ENCODE results near the gene DNAJC16.

Gene DNAJC16

GRCh38 chr1:15541231-15541792 lies 14.7 kb downstream of the DNAJC16 start:
- no peak for DNase-seq

DNA sequence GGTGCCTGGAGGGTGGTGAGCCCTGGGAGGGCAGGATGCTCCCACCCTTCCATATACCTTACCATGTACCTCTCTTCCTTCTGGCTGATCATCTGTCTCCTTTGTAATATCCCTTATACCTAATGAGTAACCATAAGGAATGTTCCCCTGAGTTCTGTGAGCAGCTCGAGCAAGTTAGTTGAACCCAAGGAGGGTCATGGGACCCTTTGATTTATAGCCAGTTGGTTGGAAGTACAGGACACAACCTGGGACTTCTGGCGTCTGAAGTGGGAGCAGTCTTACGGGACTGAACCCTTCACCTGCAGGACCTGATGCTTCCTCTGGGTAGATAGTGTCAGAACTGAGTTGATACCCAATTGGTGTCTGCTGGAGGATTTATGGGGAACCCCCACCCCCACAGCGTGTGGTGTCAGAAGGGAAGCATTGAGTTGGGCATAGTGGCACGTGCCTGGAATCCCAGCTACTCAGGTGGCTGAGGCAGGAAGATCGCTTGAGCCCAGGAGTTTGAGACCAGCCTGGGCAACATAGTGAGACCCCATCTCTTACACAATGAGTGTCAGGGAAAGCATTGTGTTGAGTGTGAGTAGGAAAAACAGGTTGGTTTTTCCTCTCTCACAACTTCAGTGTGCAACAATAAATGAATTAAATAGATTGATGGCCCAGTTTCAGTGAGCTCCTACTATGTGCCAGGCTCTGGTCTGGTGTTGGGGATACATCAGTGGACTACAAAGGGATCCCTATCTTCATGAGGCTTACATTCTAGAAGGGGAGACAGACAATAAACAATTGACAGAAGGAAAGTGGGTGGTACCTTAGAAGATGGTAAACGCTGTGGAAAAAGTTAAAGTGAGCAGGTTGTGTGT lies 16.0 kb downstream of the DNAJC16 start:
- no peak for DNase-seq

DNA sequence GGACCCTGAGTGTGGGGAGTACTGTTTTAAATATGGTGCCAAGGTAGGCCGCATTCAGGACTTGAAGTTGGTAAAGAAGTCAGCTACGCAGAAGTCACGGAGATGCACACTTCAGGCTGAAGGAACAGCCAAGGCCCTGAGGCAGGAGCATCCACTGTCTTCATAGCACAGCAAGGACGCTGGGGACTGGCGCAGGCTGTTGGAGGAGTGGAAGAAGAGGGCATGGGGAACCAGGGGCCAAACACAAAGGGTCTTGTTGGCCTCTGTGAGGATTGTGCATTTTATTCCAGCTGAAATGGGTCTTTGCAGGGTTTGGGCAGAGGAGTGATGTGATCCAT lies 16.6 kb downstream of the DNAJC16 start:
- no peak for DNase-seq

DNA sequence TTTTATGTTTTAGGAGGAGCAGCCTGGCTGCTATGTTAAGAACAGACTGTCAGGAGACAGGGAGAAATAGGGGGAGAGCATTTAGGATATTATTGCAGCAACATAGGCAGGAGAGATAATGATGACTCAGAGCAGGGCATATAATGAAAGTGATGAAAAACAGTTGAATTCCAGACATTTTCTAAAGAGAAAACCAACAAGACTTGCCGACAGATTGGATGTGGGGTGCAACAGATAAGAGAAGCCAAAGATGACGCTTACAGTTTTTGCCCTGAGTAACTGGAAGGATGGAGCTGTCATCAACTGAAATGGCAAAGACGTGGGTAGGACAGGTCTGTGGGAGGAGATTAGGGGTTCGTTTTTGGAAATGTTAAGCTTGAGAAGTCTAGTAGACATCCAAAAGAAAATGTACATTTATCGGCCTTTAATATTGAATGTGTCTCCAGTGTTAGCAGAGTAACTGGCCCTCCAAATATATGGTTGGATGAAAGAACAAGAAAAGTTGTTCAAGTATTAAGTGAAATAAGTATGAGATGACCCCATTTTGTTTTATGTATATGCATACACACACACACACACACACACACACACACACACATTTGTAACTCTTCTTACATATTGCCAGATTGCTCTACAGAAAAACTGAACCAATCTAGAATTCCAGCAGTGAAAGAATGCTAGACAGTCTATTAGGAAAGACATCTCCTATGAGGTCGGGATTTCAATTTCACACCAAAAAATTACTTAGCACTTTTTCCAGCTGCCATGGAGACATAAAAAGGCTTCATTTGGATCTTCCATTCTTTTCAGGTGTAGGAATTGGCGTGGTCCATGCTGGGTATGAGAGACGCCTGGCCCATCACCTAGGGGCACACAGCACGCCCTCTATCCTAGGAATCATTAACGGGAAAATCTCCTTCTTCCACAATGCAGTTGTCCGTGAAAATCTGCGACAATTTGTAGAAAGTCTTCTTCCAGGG lies 17.2 kb downstream of the DNAJC16 start:
- no peak for DNase-seq

DNA sequence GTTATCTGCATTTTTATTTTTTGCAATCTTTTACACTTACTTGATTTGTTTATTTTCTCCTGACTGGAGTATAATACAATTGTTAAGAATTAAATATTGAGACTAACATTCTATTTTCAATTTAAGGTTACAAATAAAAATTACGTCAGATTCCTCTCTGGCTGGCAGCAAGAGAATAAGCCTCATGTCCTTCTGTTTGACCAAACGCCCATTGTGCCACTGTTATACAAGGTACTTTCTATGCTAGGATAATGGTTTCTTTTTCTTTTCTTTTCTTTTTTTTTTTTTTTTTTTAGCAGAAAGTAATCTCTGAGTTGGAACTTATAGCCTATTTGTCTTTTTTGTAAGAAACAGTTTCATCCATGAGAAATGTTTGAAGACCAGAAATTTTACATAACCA lies 20.0 kb downstream of the DNAJC16 start:
- no peak for DNase-seq

DNA sequence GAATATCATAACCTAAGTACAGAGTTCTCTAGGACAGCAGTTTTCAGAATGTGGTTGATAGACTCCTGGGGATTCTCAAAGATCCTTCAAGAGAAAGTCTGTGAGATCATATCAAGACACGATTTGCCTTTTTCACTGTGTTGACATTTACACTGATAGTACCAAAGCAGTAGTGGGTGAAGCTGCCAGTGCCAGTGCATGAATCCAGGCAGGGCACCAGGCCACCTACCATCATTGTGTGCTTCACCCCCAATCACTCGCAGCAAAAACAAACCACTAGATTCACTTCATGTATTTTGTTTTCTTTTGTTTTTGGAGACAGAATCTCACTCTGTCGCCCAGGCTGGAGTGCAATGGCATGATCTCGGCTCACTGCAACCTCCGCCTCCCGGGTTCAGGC lies 23.9 kb downstream of the DNAJC16 start:
- DNase-seq = no peak

DNA sequence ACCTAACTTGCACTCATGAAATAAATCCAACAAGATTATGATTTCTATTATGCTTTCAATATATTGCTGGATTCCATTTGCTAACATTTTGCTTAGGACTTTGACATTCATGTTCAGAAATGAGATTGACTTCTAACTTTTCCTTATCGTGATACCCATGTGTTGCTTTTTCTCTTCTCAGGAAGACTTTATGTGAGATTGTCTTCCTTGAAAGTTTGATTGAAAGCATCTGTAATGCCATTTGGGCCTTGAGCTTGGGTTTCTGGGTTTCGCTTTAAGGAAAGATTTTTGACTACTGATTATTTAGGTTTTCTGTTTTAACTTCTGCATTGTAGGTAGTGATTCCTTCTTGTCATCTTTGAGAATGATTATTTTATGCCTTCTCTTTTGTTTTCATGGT lies 30.4 kb downstream of the DNAJC16 start:
- DNase-seq = no peak

DNA sequence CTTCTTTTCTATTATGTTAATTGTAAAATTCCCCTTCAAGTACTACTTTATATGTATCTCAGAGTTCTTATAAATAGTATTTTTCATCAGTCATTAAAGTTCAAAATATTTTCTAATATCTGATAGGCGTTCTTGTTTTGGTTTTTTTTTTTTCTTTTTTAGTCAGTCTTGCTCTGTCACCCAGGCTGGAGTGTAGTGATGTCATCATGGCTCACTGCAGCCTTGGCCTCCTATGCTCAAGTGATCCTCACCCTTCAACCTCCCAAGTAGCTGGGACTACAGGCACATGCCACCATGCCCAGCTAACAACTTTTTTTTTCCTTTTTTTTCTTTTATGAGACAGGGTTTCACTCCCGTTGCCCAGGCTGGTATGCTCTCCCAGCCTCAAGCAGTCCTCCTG lies 30.9 kb downstream of the DNAJC16 start:
- DNase-seq = no peak

DNA sequence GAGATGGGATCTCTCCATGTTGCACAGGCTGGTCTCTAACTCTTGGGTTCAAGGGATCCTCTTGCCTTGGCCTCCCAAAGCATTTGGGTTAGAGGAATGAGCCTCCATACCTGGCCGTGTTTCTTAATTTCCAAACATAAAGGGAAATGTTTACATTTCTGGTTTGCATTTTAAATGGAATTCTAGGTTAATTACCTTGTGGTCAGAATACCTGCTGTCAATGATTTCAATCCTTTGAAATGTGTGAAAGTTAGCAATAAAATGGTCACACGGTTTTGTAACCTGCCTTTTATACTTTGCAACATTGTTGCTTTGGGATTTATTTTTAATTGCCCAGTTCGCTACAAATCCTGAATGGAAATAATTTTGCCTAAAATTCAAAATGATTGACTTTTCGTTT lies 31.9 kb downstream of the DNAJC16 start:
- no peak for DNase-seq

DNA sequence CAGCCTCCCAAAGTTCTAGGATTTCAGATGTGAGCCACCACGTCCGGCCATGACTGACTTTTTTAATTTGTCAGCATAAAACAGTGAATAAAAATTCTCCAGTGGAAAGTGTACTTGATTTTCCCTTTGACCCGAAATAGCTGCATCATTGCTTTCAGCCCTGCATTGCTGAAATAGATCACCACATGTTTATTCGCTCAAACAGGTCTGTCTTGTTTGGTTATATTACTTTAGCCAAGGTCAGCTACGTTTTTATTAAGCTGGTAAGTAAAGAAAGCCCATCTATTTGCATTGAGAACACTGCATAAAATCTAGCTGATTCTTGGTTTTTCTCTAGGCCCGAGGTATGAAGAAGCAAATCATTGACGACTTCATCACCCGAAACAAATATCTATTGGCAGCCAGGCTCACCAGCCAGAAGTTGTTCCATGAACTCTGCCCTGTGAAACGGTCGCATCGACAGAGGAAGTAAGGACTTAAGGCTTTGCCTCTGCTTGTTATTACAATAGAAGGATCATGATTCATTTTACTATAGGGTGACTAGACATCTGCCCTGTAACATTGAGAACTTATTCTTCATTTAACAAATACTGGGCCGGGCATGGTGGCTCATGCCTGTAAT lies 32.7 kb downstream of the DNAJC16 start:
- DNase-seq = no peak

- DNase-seq = no peak
These were observed 41.9 kb downstream of the DNAJC16 start for GRCh38 chr1:15568387-15569073.

- DNase-seq = no peak
These were observed 44.2 kb downstream of the DNAJC16 start for GRCh38 chr1:15570861-15571260.

- DNase-seq = no peak
These were observed 44.6 kb downstream of the DNAJC16 start for GRCh38 chr1:15571266-15571665.

DNA sequence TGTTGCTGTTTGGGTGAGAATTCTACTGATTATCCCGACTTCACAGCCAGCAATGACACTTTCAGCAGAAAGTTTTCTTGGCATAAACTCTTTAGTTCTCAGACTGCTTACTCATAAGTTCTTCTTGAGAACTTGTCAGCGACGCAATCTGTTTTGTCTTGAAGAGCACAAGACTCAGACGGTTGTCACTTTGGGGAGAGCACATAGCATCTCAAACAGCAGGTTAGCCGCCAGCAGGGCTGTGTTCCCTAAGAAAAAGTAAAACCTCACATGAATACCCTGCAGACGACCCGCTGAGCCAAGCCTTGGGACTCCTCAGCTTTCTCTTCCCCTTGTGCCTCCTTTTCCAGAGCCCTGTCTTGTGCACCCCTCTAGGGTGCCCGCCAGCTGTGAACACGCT lies 46.8 kb downstream of the DNAJC16 start:
- DNase-seq = no peak

- DNase-seq = no peak
These were observed 48.1 kb downstream of the DNAJC16 start for GRCh38 chr1:15574741-15575140.

GRCh38 chr1:15575549-15576150 lies 49.0 kb downstream of the DNAJC16 start:
- no peak for DNase-seq

DNA sequence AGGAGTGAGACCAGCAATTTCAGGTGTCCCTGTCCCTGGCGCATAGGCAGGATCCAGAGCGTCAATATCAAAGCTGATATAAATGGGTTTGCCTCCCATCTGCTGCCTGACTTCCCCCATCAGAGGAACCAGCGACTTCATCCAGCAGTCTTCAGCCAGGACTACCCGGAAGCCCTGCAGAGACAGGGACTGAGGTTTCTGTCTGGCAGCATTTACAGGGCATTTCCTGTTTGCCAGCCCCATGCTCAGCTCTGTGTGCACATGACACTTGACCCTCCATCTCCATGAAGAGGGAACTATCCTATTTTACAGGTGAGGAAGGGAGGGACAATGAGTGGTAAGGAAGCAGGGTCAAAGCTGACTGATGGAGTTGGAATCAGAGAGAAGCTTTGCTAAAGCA lies 51.0 kb downstream of the DNAJC16 start:
- no peak for DNase-seq

GRCh38 chr1:15578921-15579682 lies 52.5 kb downstream of the DNAJC16 start:
- peak; percentile 20 for DNase-seq

DNA sequence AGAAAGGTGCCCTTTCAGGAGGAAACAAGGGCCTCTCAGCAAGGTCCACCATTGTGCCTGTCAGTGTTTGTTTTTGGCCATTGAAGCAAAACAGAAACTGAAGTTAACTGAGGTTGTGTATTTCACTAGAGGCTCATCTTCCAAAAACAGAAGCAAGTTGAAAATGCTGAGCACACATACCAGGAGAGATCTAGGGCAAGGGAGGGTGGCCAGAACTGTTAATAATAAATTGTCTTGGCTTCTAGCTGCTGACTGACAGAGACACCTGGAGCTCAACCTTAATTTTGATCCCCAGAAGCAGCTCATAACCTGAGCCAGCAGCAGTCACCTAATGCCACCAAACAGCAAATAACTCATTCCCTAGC lies 53.0 kb downstream of the DNAJC16 start:
- no peak for DNase-seq

DNA sequence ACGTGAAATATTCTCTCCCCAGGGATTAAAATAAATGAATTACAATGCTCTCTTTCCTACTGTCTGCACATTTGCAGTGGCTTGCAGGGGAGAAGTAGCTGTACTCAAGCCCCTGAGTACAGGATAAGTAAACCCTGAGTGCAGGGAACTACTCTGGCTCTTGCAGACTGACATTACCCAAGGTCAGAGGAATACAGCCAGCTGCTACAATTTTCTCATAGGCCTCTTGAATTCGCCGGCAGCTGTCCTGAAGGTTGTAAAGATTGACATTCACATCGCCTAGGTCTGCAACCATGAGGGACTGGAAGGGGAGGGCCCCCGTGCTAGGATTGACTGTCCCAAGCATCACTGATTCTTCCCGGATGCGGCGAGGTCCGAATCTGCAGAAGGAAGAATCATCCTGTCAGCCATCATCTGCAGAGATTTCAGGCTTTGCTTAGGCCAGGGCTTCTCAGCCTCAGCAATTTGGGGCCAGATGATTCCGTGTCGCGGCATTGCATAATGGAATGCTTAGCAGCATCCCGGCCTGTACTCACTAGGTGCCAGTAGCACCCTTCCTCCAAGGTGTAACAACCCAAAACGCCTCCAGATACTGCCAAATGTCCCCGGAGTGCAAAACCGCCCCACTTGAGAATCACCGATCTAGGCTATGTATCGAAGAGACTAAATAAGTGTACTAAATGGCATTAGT lies 56.5 kb downstream of the DNAJC16 start:
- no peak for DNase-seq

Measured in stimulated activated CD4-positive, alpha-beta T cell treated with anti-CD3 and anti-CD28 coated beads, Interleukin-1b, Interleukin-23, amount 100 ng/mL, for 48 hours (primary cell).